Gastroesophageal sphincter (tissue), 3 donors: ENCODE measurements around the gene PIP5KL1.

Experiments
- EP300 ChIP-seq: sonication (generic); formaldehyde crosslinking; IDR thresholded peaks from one replicate; pipeline ENCODE4 v1.6.1; 2017; ENCODE audit warnings: antibody characterized with exemption, mild to moderate bottlenecking
- TF ChIP-seq, protein P1 (sequence below), 4 experiments: fragments of 200-600 bp in 2 of 4; fragments of 450-650 bp in 2 of 4; sonication (generic) in 1 of 4; IDR thresholded peaks; one replicate each; pipeline ENCODE4 v1.5.1; 2017 to 2019; ENCODE audit warnings: antibody characterized with exemption in 4 of 4, mild to moderate bottlenecking in 2 of 4, moderate library complexity in 2 of 4

- TF ChIP-seq, protein P1, sequence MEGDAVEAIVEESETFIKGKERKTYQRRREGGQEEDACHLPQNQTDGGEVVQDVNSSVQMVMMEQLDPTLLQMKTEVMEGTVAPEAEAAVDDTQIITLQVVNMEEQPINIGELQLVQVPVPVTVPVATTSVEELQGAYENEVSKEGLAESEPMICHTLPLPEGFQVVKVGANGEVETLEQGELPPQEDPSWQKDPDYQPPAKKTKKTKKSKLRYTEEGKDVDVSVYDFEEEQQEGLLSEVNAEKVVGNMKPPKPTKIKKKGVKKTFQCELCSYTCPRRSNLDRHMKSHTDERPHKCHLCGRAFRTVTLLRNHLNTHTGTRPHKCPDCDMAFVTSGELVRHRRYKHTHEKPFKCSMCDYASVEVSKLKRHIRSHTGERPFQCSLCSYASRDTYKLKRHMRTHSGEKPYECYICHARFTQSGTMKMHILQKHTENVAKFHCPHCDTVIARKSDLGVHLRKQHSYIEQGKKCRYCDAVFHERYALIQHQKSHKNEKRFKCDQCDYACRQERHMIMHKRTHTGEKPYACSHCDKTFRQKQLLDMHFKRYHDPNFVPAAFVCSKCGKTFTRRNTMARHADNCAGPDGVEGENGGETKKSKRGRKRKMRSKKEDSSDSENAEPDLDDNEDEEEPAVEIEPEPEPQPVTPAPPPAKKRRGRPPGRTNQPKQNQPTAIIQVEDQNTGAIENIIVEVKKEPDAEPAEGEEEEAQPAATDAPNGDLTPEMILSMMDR (IDR thresholded peaks at IDR 0.05), result no peak
- TF ChIP-seq EP300, result no peak
Measured at GRCh38 chr9:127887792-127888191, 42.8 kb downstream of the PIP5KL1 start.
